ENCODE data around the gene AGTPBP1. TPM values are rescaled to one million over a fixed set of nuclear protein-coding genes. Genes with fewer than 3 reads are reported as not detected.
"Not testable (repeated sequence)": the region's sequence is repeated elsewhere in the genome, so short reads cannot be mapped to it uniquely, and the experiment has no call there.

Gene AGTPBP1
- polyA plus RNA-seq, 4 donors, result 21.7 to 29.7 (median 26.4) TPM

- no peak for DNase-seq (ENCODE audit: low read depth in 4 of 4, low spot score in 2 of 4)
These were observed 15.0 kb downstream of the AGTPBP1 start for GRCh38 chr9:85726737-85727136.

- no peak for DNase-seq (ENCODE audit: low read depth in 4 of 4, low spot score in 2 of 4)
These were observed 18.5 kb downstream of the AGTPBP1 start for GRCh38 chr9:85723215-85723614.

GRCh38 chr9:85719411-85719810 lies 22.3 kb downstream of the AGTPBP1 start:
- DNase-seq (ENCODE audit: low read depth in 4 of 4, low spot score in 2 of 4), result not testable (repeated sequence)

GRCh38 chr9:85717818-85718217 lies 23.9 kb downstream of the AGTPBP1 start:
- not testable (repeated sequence) for DNase-seq (ENCODE audit: low read depth in 4 of 4, low spot score in 2 of 4)

- no peak for DNase-seq (ENCODE audit: low read depth in 4 of 4, low spot score in 2 of 4)
These were observed 24.5 kb downstream of the AGTPBP1 start for GRCh38 chr9:85717220-85717619.

- DNase-seq (ENCODE audit: low read depth in 4 of 4, low spot score in 2 of 4), result no peak
These were observed 25.5 kb downstream of the AGTPBP1 start for GRCh38 chr9:85716031-85716877.

- DNase-seq (ENCODE audit: low read depth in 4 of 4, low spot score in 2 of 4), result no peak
These were observed 26.2 kb downstream of the AGTPBP1 start for GRCh38 chr9:85715587-85715986.

- DNase-seq (ENCODE audit: low read depth in 4 of 4, low spot score in 2 of 4), result no peak
These were observed 27.9 kb downstream of the AGTPBP1 start for GRCh38 chr9:85713897-85714296.

- no peak for DNase-seq (ENCODE audit: low read depth in 4 of 4, low spot score in 2 of 4)
These were observed 37.0 kb downstream of the AGTPBP1 start for GRCh38 chr9:85704744-85705143.

- no peak for DNase-seq (ENCODE audit: low read depth in 4 of 4, low spot score in 2 of 4)
These were observed 38.4 kb downstream of the AGTPBP1 start for GRCh38 chr9:85703398-85703797.

GRCh38 chr9:85702726-85703289 lies 38.9 kb downstream of the AGTPBP1 start:
- no peak for DNase-seq (ENCODE audit: low read depth in 4 of 4, low spot score in 2 of 4)

- no peak for DNase-seq (ENCODE audit: low read depth in 4 of 4, low spot score in 2 of 4)
These were observed 39.6 kb downstream of the AGTPBP1 start for GRCh38 chr9:85702191-85702590.

GRCh38 chr9:85700330-85700729 lies 41.4 kb downstream of the AGTPBP1 start:
- no peak for DNase-seq (ENCODE audit: low read depth in 4 of 4, low spot score in 2 of 4)

GRCh38 chr9:85688361-85688760 lies 53.4 kb downstream of the AGTPBP1 start:
- no peak for DNase-seq (ENCODE audit: low read depth in 4 of 4, low spot score in 2 of 4)

GRCh38 chr9:85685081-85685480 lies 56.7 kb downstream of the AGTPBP1 start:
- no peak for DNase-seq (ENCODE audit: low read depth in 4 of 4, low spot score in 2 of 4)

GRCh38 chr9:85676790-85677189 lies 65.0 kb downstream of the AGTPBP1 start:
- DNase-seq (ENCODE audit: low read depth in 4 of 4, low spot score in 2 of 4), result no peak

GRCh38 chr9:85667374-85667773 lies 74.4 kb downstream of the AGTPBP1 start:
- DNase-seq (ENCODE audit: low read depth in 4 of 4, low spot score in 2 of 4), result no peak

GRCh38 chr9:85666086-85666485 lies 75.7 kb downstream of the AGTPBP1 start:
- no peak for DNase-seq (ENCODE audit: low read depth in 4 of 4, low spot score in 2 of 4)

- DNase-seq (ENCODE audit: low read depth in 4 of 4, low spot score in 2 of 4), result no peak
These were observed 79.2 kb downstream of the AGTPBP1 start for GRCh38 chr9:85662573-85662972.

GRCh38 chr9:85658716-85659115 lies 83.0 kb downstream of the AGTPBP1 start:
- no peak for DNase-seq (ENCODE audit: low read depth in 4 of 4, low spot score in 2 of 4)

GRCh38 chr9:85653153-85653552 lies 88.6 kb downstream of the AGTPBP1 start:
- no peak for DNase-seq (ENCODE audit: low read depth in 4 of 4, low spot score in 2 of 4)

- no peak for DNase-seq (ENCODE audit: low read depth in 4 of 4, low spot score in 2 of 4)
These were observed 94.2 kb downstream of the AGTPBP1 start for GRCh38 chr9:85647571-85647970.

Data from left renal cortex interstitium (tissue), 4 donors.